M059J (cell line): ENCODE results near the gene CENPF. TPM values are rescaled to one million over a fixed set of nuclear protein-coding genes. Genes with fewer than 3 reads are reported as not detected.
"Not testable (repeated sequence)": the region's sequence is repeated elsewhere in the genome, so short reads cannot be mapped to it uniquely, and the experiment has no call there.

ENCODE experiments used
- DNase-seq: peaks from one replicate; pipeline ENCODE4 v3.0.0-alpha.2; 2012; ENCODE audit warnings: low read depth
- total RNA-seq: library from RNA; depleted of rRNA; stranded (reverse); fragments of >200 nt; shearing (Covaris generic); gene quantifications from 2 replicates; pipeline ENCODE4 v1.2.3, GENCODE V29; 2014; rRNA removed

The CENPF gene
- total RNA-seq: 45.5 and 83.9 TPM in 2 replicates

DNA sequence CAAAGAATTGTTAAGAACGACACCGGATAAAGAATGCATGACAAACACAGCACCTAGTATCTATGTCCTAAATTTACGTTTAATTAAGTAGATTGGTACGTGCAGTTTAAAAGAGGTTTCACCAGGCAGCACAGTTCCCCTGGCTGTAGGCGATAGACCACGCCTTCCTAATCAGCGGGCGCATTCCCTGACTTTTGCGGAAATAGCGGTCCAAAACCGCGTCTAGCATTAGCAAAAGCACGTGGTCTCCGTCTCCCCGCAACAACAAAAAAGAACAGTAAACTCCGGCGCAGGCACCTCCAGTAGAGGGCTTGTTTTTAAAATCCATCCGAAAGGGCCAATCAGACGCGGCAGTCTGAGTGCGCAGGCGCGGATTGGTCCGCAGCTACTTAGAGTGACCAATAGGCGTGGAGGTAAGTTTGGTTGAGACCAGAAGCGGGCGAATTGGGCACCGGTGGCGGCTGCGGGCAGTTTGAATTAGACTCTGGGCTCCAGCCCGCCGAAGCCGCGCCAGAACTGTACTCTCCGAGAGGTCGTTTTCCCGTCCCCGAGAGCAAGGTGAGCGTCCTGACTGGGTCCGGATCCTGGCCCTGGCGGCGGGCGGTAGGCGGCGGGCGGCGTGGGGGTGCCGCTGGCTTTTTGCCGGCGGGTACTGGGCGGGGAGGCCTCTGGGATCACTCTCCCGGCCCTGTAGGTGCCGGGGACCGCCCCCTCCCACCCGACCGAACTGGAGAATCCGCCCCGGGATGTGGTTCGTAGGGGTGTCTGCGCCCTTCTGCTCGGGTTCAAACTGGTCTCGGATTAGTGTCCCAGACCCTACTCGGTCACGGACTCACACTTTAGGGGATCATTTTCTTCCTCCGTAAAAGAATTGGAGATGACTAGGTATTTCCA, at the start of gene CENPF:
Gene CENPF, plus strand, starts transcription at position 432 of the 894 bp plus-strand sequence. CDS start 10,560 bp downstream, outside the sequence.
- DNase-seq: peak; percentile 99

- peak; percentile 97 for DNase-seq
These were observed 44.9 kb upstream of the CENPF start for GRCh38 chr1:214557952-214558735.

GRCh38 chr1:214563881-214564280, 39.1 kb upstream of the CENPF start:
- DNase-seq: no peak

DNA sequence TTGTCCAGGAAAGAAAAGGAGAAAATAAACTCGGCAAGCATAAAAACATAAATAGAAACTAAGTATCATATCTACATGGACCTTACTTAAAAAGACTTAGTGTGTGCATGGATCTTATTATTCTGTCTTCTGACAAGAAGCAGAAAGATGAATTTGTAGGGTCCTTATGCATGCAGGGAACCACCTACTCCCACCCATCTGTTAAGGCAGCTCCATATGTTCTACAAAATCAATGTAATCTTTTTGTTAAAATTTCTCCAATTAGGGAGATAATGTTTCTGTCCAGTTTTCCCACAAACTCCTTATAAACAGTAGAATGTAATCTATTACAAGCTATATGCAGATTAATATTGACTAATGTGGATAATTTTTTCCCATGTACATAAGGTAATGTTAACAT, 37.7 kb upstream of the CENPF start:
- no peak for DNase-seq

DNA sequence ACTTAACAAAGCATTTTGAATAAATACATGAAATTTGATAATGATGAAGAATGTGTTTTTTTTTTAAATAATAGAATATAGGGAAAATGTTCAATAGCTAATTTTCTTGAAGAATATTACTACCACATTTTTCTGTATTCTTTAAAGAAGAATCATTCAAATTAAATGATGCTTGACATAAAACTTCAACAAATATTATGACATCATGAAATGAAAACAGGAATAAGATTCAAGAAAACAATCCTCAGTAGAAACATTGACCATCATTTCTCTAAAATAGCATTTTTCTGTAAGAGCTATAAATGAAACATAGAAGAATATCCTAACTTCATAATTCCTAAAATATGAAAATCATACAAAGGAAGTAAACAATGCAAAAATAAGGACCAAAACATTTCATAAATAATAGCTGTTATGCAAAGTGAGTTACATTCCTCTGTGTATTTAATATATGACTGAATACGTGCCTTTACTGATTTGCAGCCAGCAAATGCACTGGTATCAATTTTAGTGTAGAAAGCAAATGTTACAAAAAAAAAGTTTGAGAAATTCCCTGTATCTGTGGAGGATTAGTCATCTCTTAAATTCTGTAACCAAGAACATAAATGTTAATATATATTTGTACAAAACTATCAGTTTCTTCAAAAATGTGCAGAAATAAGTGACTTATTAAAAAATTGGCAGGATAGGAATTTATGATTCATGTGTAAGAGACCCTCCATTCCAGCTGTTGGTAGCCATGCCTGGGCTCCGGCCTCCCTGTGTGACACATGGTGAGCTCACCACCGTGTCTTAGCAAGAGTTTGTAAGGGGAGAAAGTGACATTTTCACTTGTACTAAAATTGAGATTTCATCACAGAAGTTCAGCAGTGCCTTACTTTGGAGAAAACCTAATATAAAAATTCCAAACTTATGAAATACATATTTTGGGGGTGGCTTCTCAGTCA, 36.6 kb upstream of the CENPF start:
- peak; percentile 82 for DNase-seq

DNA sequence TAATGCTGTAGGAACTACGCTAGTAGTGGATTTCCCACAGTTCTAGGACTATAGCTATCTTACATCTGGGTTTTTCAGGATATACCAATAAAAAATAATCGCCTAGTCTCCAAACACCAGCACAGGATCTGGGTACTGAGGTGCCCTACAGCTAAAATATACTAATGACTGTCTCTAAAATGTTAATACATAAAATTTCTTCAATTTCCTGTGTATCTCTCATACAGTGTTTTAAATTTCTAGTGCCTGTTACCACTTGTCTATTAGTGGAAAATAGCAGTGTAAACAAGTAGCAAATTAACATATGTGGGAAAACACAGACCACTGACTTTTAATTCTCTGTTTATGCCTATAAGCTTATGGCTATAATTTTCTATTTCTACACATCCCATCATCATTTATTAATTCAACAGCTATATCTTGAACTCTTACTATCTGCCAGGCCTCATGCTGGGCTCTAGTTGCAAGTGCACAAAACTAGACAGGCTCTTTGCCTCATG, 35.5 kb upstream of the CENPF start:
- DNase-seq: no peak

- peak; percentile 75 for DNase-seq
These were observed 34.7 kb upstream of the CENPF start for GRCh38 chr1:214568328-214568727.

DNA sequence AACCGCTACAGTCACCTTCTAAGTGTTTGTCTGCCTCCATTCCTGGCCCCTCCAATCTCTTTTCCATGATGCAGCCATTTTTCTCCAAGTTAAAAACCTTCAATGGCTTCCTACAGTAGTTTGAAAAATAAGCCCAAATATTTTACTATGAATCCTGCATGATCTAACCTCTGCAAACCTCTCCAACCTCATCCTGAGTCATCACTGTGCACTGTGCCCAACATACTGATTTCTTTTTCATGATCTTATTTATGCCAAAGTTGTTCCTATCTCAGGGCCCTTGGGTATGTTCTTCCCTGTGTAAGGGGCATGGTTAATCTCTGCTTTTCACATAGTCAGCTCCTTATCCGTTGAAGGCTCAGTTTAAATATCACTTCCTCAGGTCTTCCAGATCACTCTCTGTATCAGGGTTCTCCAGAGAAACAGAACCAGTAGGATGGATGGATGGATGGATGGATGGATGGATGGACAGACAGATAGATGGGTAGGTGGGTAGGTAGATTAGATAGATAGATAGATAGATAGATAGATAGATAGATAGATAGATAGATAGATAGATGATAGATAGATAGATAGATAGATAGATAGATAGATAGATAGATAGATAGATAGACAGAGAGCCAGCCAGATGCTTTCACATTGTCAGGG, 33.5 kb upstream of the CENPF start:
- peak; percentile 80 for DNase-seq

DNA sequence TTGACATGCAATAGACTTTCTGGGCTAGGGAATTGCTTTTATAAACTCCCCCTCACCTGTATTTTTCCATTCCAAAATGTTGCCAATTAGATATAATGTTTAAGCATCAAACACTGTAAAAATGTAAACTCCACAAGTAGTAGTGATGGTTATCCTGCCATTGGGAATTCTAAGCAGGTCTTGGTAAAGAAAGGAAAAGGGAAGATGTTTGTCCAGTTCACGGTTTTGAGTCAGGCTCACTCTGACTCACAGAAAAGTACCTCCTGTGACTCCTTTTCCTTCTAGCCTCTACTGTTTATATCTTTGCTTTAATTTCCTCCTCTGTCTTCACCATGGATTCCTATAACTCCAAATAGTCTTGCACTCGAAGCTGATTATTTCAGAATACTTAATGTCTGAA, 32.6 kb upstream of the CENPF start:
- DNase-seq: peak; percentile 79

- peak; percentile 12 for DNase-seq
These were observed 31.7 kb upstream of the CENPF start for GRCh38 chr1:214571281-214571680.

DNA sequence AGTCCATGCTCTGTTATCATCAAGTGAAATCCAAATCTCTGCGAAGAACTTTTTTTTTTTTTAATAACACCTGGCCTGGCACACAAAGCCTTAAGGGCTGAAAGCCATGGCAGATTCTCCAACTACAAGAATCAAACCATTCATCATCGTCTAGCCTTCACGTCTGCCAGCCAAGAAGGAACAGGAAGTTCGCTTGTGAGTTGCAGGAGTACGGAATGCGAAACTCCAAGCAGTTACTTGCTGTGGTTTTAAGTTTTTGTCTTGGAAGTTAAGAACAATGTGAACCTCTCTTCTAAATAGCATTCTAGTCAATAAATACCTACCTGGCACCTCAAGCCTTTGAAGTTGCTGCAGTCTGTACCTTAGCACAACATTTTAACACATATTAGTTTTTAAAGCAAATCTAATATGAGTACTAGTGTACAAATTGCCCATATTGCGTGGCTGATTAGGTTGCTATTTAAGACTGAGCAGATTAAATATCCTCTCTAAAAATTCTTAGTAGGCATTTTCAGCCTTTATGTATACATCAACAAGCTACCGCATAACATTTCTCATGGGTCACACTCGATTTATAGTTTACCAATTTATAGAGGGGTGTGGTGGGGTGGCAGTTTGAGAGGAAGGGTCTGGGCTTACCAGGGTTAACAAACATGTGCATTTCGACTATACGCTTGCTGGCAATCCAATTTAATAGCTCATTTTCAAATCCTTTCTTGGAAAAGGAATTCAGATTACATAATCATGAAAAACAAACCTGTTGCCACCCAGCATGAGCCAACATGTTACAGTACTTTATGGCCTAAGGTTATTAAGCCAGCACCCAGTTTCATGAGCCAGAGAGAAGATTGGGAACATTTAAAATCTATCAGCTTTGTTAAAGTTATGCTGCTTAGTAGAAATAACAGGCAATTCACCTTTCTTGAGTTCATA, 29.3 kb upstream of the CENPF start:
- DNase-seq: peak; percentile 82

DNA sequence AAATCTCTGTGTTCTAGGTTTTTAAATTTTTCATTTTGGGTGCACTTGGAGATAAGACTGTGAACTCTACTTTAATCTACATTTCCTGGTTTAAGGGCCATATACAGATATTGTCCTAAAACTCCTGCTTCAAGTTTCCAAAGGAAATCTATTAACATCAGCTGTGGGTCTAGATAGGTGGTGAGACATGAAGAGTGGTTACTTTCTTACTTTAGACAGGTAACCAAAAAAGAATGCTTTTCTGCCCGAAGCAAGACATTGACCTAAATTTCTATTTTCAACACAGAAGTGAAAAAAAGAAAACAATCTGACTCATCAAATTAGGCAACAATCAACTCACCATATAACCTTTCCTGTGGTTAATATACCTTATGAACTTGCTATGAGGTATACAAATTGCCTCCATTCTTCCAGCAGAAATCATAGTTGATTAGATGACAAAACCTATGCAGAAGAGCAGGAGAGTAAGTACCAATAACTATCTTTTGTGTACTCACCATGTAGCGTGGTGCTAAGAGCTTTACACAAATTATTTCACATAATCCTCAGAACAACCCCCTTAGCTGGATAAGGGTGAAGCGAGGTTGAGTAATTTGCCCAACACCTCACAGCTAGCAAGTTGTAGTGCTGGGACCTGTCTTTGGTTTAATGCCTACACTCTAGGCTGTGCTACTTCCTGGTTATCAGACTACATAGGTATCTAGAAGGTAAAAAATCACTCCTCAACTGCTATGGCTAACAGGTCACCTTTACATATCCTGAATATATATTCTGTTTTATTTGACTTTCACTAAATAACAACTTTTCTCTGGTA, 28.2 kb upstream of the CENPF start:
- DNase-seq: peak; percentile 34

DNA sequence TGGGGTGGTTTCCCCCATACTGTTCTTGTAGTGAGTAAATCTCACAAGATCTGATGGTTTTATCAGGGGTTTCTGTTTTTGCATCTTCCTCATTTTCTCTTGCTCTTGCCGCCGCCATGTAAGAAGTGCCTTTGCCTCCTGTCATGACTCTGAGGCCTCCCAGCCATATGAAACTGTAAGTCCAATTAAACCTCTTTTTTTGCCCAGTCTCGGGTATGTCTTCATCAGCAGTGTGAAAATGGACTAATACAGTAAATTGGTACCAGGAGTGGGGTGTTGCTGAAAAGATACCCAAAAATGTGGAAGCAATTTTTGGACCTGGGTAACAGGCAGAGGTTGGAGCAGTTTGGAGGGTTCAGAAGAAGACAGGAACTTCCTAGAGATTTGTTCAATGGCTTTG, 26.9 kb upstream of the CENPF start:
- DNase-seq: not testable (repeated sequence)

DNA sequence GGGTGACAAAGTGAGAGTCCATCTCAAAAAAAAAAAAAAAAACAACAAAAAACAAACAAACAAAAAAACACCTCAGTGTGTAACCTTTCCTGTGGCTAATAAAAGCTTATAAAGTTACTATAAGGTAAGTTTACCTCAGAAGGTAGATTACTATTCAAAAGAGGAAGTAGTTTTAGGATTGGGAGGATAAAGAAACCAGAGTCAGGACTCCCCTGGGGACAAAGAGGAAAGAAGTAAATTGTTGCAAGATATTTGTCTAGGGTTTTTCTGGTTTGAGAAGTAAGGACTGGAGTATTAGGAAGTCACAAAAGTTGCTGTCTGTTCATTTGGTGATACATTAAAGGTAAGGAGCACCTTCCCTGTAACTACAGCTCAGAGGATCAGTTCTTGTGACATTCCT, 23.8 kb upstream of the CENPF start:
- no peak for DNase-seq

- peak; percentile 98 for DNase-seq
These were observed 21.2 kb upstream of the CENPF start for GRCh38 chr1:214581785-214582184.

DNA sequence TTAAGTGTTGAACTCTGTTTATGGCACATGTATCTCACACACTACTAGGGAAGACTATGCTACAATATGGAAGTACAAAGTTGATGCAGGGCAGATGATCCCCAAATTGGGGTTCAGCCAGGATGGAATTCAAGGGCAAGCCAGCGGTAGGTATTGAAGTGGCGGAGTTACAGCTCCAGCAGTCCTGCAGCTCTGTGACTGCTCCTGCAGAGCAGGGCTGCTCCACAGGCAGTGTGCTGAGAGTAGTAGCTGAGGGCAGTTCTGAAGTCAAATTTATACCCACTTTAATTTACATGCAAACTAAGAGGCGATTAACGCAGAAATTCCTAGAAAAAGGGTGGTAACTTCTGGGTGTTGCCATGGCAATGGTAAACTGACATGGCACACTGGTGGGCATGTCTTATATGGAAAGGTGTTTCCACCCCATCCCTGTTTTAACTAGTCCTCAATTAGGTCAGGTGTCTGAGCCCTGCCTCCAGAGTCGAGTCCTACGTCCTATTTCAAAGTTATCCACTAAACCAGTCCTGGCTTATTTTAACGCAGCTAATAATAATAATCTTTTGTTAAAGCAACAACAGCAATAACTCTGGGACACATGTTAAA, 20.6 kb upstream of the CENPF start:
- DNase-seq: no peak

- no peak for DNase-seq
These were observed 19.9 kb upstream of the CENPF start for GRCh38 chr1:214583113-214583512.

- peak; percentile 22 for DNase-seq
These were observed 19.0 kb upstream of the CENPF start for GRCh38 chr1:214583824-214584554.
